Measurements from ENCODE around the gene PARP11. TPM values are rescaled to one million over a fixed set of nuclear protein-coding genes. Genes with fewer than 3 reads are reported as not detected.

The PARP11 gene
- total RNA-seq, result 3.3 and 5.4 TPM in 2 replicates

GRCh38 chr12:3872800-3873636 lies at the start of gene PARP11:
PARP11 (minus strand) TSS chr12:3873399; CDS start chr12:3873229, 170 bp downstream.

Other genes starting within 250 kb of the PARP11 start
- gene CRACR2A, start 120.3 kb downstream of the PARP11 start, total RNA-seq, result 8.2 and 10.7 TPM in 2 replicates

Data from regular cardiac myocyte (primary cell).